ENCODE data around the gene CAPN1. TPM values are rescaled to one million over a fixed set of nuclear protein-coding genes. Genes with fewer than 3 reads are reported as not detected.

Gene CAPN1
- total RNA-seq, 1 donor from 2014 or later = 235 TPM

DNA sequence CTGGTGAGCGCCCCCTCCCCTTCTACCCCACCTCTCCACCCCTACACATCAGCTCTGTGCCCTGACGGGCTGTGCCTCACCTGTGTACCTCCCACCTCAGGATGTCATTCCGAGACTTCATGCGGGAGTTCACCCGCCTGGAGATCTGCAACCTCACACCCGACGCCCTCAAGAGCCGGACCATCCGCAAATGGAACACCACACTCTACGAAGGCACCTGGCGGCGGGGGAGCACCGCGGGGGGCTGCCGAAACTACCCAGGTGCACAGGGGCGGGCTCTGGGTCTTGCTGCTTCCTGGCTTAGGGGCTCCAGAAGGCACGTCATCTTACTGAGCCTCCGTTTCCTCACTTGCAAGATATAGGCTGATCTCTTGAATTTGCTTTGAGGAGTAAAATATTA is 6.8 kb downstream of the CAPN1 start:
- DNase-seq (ENCODE audit: extremely low read depth, low read depth, low spot score) = no peak

GRCh38 chr11:65189191-65189590 is 7.5 kb downstream of the CAPN1 start:
- no peak for DNase-seq (ENCODE audit: extremely low read depth, low read depth, low spot score)

DNA sequence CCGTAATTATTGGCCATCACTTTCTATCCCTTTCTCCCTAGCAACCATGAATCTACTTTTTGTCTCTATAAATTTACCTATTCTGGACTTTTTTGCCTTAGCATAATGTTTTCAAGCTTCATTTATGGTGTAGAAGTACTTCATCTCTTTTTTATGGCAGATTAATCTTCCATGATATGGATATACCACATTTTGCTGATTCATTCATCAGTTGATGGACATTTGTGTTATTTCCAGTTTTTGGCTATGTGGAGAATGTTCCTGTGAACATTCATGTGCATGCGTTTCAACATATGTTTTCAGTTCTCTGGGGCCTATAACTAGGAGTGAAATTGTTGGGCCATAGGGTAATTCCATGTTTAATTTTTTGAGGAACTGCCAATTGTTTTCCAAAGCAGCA is 12.8 kb downstream of the CAPN1 start:
- no peak for DNase-seq (ENCODE audit: extremely low read depth, low read depth, low spot score)

DNA sequence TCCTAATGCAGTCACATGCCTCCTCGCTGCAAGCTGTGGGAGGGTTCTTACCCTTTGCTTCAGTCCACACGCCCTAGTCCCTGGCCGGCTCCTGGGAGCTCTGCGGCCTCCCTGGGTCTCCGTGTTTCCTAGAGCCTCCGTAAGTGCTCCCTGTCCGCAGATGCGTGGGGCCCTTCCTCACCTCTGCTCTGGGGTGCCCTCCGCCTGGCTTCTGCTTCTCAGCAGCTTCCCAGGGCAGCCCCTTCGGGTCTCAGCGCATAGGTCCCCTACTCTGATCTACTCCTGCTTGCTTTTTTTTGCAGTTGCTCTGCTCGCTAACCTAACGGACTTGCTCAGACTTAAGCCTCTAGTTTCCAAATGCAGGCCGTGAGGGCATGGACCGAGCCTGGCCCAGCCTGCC is 22.4 kb downstream of the CAPN1 start:
- no peak for DNase-seq (ENCODE audit: extremely low read depth, low read depth, low spot score)

- no peak for DNase-seq (ENCODE audit: extremely low read depth, low read depth, low spot score)
Observed at GRCh38 chr11:65204646-65205601, 23.2 kb downstream of the CAPN1 start.

GRCh38 chr11:65205602-65205967 is 23.9 kb downstream of the CAPN1 start:
- DNase-seq (ENCODE audit: extremely low read depth, low read depth, low spot score) = no peak

- DNase-seq (ENCODE audit: extremely low read depth, low read depth, low spot score) = no peak
Observed at GRCh38 chr11:65206441-65206841, 24.7 kb downstream of the CAPN1 start.

GRCh38 chr11:65206901-65207300 is 25.2 kb downstream of the CAPN1 start:
- DNase-seq (ENCODE audit: extremely low read depth, low read depth, low spot score) = no peak

DNA sequence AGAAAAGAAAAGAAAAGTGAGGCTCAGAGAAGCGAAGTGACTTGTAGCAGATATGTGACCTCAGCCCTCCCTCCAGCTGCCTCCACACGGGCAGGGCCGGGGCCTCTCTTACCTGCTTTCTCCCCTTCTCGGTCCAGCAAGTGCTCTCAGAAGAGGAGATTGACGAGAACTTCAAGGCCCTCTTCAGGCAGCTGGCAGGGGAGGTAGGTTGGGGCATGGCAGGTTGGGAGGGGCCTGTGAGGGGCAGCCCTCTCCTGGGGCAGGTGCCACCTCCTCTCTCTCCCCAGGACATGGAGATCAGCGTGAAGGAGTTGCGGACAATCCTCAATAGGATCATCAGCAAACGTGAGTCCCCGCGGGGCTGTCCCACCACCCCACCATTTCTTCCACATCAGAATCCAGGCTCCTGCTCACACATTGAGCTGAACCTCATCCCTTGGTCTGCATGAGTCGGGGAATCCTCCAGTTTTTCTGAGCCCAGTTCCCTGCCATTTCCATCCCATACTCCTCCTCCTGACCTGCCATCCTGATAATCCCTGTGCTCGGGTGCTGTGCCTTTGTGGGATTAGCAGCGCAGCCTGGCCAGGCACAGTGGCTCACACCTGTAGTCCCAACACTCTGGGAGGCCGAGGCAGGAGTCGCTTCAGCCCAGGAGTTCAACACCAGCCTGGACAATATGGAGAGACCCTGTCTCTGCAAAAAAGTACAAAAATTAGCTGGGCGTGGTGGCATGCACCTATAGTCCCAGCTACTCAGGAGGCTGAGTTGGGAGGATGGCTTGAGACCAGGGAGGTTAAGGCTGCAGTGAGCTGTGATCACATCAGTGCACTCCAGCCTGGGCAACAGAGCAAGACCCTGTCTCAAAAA is 26.4 kb downstream of the CAPN1 start:
- no peak for DNase-seq (ENCODE audit: extremely low read depth, low read depth, low spot score)

- no peak for DNase-seq (ENCODE audit: extremely low read depth, low read depth, low spot score)
Observed at GRCh38 chr11:65208785-65209710, 27.3 kb downstream of the CAPN1 start.

DNA sequence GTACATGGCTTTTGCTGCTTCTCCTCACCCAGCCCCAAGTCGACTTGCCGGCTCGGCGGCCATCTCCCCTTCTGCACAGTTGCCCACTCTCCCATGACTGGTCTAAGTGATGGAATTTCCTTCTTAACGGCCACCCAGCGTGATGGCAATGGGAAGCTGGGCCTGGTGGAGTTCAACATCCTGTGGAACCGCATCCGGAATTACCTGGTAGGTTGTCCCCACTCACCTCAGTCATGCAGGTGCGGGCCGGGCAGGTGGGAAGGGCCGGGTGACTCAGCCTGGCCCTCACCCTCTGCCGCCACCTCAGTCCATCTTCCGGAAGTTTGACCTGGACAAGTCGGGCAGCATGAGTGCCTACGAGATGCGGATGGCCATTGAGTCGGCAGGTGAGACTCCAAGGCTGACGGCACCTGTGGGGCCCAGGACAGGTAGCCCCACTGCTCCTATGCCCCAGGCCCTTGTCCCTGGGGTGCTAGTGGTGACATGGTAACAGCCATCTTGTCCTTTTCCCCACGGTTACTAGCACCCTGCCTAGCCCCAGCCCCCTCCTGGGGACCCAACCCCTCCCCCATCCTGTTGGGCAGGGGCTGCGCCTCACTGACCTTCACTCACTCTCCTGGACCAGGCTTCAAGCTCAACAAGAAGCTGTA is 28.1 kb downstream of the CAPN1 start:
- no peak for DNase-seq (ENCODE audit: extremely low read depth, low read depth, low spot score)

DNA sequence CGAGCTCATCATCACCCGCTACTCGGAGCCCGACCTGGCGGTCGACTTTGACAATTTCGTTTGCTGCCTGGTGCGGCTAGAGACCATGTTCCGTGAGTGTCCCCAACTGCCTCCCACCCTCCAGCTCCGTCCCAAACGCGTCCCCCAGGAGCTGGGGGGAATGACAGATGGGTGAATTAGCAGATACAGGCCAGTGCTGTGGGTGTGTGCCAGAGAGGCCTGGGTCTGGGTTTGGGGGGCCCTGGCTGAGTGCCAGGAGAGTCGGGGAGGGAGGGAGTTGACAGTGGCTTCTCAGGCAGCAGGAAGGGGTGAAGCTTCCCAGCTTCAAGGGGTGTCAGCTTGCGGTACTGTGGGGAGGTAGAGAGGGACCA is 28.6 kb downstream of the CAPN1 start:
- no peak for DNase-seq (ENCODE audit: extremely low read depth, low read depth, low spot score)

GRCh38 chr11:65210748-65211147 is 29.0 kb downstream of the CAPN1 start:
- DNase-seq (ENCODE audit: extremely low read depth, low read depth, low spot score) = no peak

- no peak for DNase-seq (ENCODE audit: extremely low read depth, low read depth, low spot score)
Observed at GRCh38 chr11:65211293-65212105, 29.8 kb downstream of the CAPN1 start.

GRCh38 chr11:65212226-65212801 is 30.6 kb downstream of the CAPN1 start:
- no peak for DNase-seq (ENCODE audit: extremely low read depth, low read depth, low spot score)

GRCh38 chr11:65213322-65214211 is 31.8 kb downstream of the CAPN1 start:
- DNase-seq (ENCODE audit: extremely low read depth, low read depth, low spot score) = no peak

- DNase-seq (ENCODE audit: extremely low read depth, low read depth, low spot score) = no peak
Observed at GRCh38 chr11:65214212-65214845, 32.6 kb downstream of the CAPN1 start.

Data from glomerular endothelial cell (primary cell).